BE2C (cell line): ENCODE results near the gene SHISA8.
A peak's percentile ranks its signal among the peaks of the same experiment; 100 is the strongest.

ENCODE experiments used
- DNase-seq: peaks from one replicate; pipeline ENCODE4 v3.0.0-alpha.2; 2020
- H3K27me3 ChIP-seq: fragments of 250-450 bp; sonication (Bioruptor Pico); 2 replicates; pipeline ENCODE4 v1.5.1; 2020; ENCODE audit warnings: mild to moderate bottlenecking
- H3K36me3 ChIP-seq: fragments of 250-450 bp; sonication (Bioruptor Pico); 2 replicates; pipeline ENCODE4 v1.5.1; 2020; ENCODE audit warnings: mild to moderate bottlenecking
- H3K4me1 ChIP-seq: fragments of 250-450 bp; sonication (Bioruptor Pico); 2 replicates; pipeline ENCODE4 v1.5.1; 2020
- H3K4me3 ChIP-seq: 2 replicates; pipeline ENCODE4 v1.5.1; 2011; ENCODE audit warnings: low read depth, low read length
- H3K9me3 ChIP-seq: fragments of 250-450 bp; sonication (Bioruptor Pico); 2 replicates; pipeline ENCODE4 v1.5.1; 2020
- CTCF ChIP-seq: IDR thresholded peaks from 2 replicates; pipeline ENCODE4 v1.5.1; 2012; ENCODE audit warnings: mild to moderate bottlenecking, low read depth, low read length

Gene SHISA8

GRCh38 chr22:41922940-41923594 lies 8.2 kb upstream of the SHISA8 start:
- no peaks in the 10 kb centered on the region for H3K36me3 ChIP-seq
- H3K4me1 ChIP-seq: peaks cover under 1% of the 10 kb centered on the region; the same call in 1 of the 2 replicates
- no peak overlapping the region for H3K4me3 ChIP-seq
- no peak for DNase-seq
- H3K9me3 ChIP-seq: no peaks in the 10 kb centered on the region
- no peak for TF ChIP-seq CTCF
- peaks cover 22% of the 10 kb centered on the region for H3K27me3 ChIP-seq

- Histone ChIP-seq H3K27me3 (peaks cover 29% of the 10 kb centered on the region), H3K4me1 (no peaks in the 10 kb centered on the region), H3K9me3 (no peaks in the 10 kb centered on the region), H3K36me3 (no peaks in the 10 kb centered on the region), H3K4me3 (no peak overlapping the region)
- no peak for DNase-seq
- no peak for TF ChIP-seq CTCF
These were observed 7.5 kb upstream of the SHISA8 start for GRCh38 chr22:41922328-41922727.

- no peak for TF ChIP-seq CTCF
- Histone ChIP-seq H3K36me3 (no peaks in the 10 kb centered on the region), H3K4me1 (no peaks in the 10 kb centered on the region), H3K4me3 (no peak overlapping the region), H3K9me3 (no peaks in the 10 kb centered on the region), H3K27me3 (peaks cover 35% of the 10 kb centered on the region)
- DNase-seq: no peak
These were observed 5.5 kb upstream of the SHISA8 start for GRCh38 chr22:41920271-41920976.

- no peaks in the 10 kb centered on the region for H3K4me1 ChIP-seq
- no peaks in the 10 kb centered on the region for H3K9me3 ChIP-seq
- peak overlapping the region; percentile 43 for H3K4me3 ChIP-seq
- DNase-seq: peak; percentile 65
- peaks cover 38% of the 10 kb centered on the region for H3K27me3 ChIP-seq
- no peaks in the 10 kb centered on the region for H3K36me3 ChIP-seq
- TF ChIP-seq CTCF: no peak
These were observed 4.7 kb upstream of the SHISA8 start for GRCh38 chr22:41919357-41920224.

GRCh38 chr22:41917903-41918791 lies 3.3 kb upstream of the SHISA8 start:
- DNase-seq: peak; percentile 64
- Histone ChIP-seq H3K9me3 (no peaks in the 10 kb centered on the region), H3K4me3 (no peak overlapping the region), H3K36me3 (no peaks in the 10 kb centered on the region), H3K27me3 (peaks cover 50% of the 10 kb centered on the region), H3K4me1 (no peaks in the 10 kb centered on the region)
- no peak for TF ChIP-seq CTCF
